HEK293 (cell line): ENCODE data around the gene TEX9.
"Not testable (repeated sequence)": the region's sequence is repeated elsewhere in the genome, so short reads cannot be mapped to it uniquely, and the experiment has no call there.

ENCODE experiments used
- CTCF ChIA-PET: fragments of 350-600 bp; formaldehyde crosslinking; extraction: SDS; loops from one replicate; lab custom pipeline; 2021; ENCODE audit warnings: antibody characterized with exemption; lab: Yijun Ruan, JAX
- POLR2A ChIA-PET: fragments of 300-600 bp; formaldehyde crosslinking; extraction: SDS; loops from one replicate; lab custom pipeline; 2020; ENCODE audit warnings: antibody characterized with exemption, inconsistent platforms; lab: Yijun Ruan, JAX
- H3K27ac ChIP-seq: fragments of 200-500 bp; sonication (Bioruptor generic); 2 replicates; pipeline ENCODE4 v1.5.1; 2014; ENCODE audit warnings: low read depth, low read length, control low read depth, inconsistent platforms; ENCODE audit errors: extremely low read depth
- H3K36me3 ChIP-seq, 2 experiments: fragments of 200-500 bp in 1 of 2; sonication (Bioruptor generic) in 1 of 2; 1 replicate in 1 of 2; 2 replicates in 1 of 2; pipeline ENCODE4 v1.5.1; 2014 to 2017; ENCODE audit warnings: inconsistent platforms in 2 of 2, low read length in 2 of 2; ENCODE audit not compliant: control insufficient read depth in 2 of 2, insufficient read depth in 1 of 2
- H3K4me1 ChIP-seq: fragments of 200-500 bp; sonication (Bioruptor generic); 2 replicates; pipeline ENCODE4 v1.5.1; 2014; ENCODE audit warnings: mild to moderate bottlenecking, low read length, inconsistent platforms; ENCODE audit not compliant: control insufficient read depth, insufficient read depth
- H3K4me3 ChIP-seq: 2 replicates; pipeline ENCODE4 v1.5.1; 2011; ENCODE audit warnings: low read depth, mild to moderate bottlenecking, control low read depth, low read length, moderate library complexity
- H3K9me3 ChIP-seq: fragments of 200-500 bp; sonication (Bioruptor generic); 2 replicates; pipeline ENCODE4 v1.5.1; 2014; ENCODE audit warnings: low read depth, low read length, inconsistent platforms; ENCODE audit not compliant: control insufficient read depth, insufficient read depth
- BCL11B ChIP-seq: fragments of 450-650 bp; formaldehyde crosslinking; IDR thresholded peaks from 2 replicates; pipeline ENCODE4 v1.5.1; 2016; ENCODE audit warnings: low read depth, missing biosample characterization, missing genetic modification characterization
- BCL6B ChIP-seq: fragments of 450-650 bp; formaldehyde crosslinking; IDR thresholded peaks from 2 replicates; pipeline ENCODE4 v1.5.1; 2017; ENCODE audit warnings: missing biosample characterization, missing genetic modification characterization
- GLI2 ChIP-seq: fragments of 450-650 bp; formaldehyde crosslinking; IDR thresholded peaks from 2 replicates; pipeline ENCODE4; 2017; ENCODE audit warnings: missing biosample characterization, missing genetic modification characterization, low read depth, borderline replicate concordance
- KLF7 ChIP-seq: fragments of 450-650 bp; formaldehyde crosslinking; IDR thresholded peaks from 2 replicates; pipeline ENCODE4 v1.5.1; 2016; ENCODE audit warnings: missing biosample characterization, missing genetic modification characterization, borderline replicate concordance
- REST ChIP-seq: fragments of 450-650 bp; formaldehyde crosslinking; IDR thresholded peaks from 2 replicates; pipeline ENCODE4 v1.5.1; 2016; ENCODE audit warnings: missing biosample characterization, missing genetic modification characterization
- TCF7L2 ChIP-seq: IDR thresholded peaks from 2 replicates; pipeline ENCODE4 v1.6.1; 2011; ENCODE audit warnings: low read depth, mild to moderate bottlenecking, inconsistent platforms, low read length, moderate library complexity, borderline replicate concordance
- TSHZ1 ChIP-seq: fragments of 450-650 bp; formaldehyde crosslinking; IDR thresholded peaks from 2 replicates; pipeline ENCODE4 v1.5.1; 2016; ENCODE audit warnings: missing biosample characterization, missing genetic modification characterization, borderline replicate concordance
- ZBTB26 ChIP-seq: fragments of 450-650 bp; formaldehyde crosslinking; optimal IDR thresholded peaks from 2 replicates; pipeline ENCODE3; 2016; ENCODE audit warnings: missing biosample characterization, mild to moderate bottlenecking, missing genetic modification characterization
- ZFP37 ChIP-seq: fragments of 450-650 bp; formaldehyde crosslinking; IDR thresholded peaks from 2 replicates; pipeline ENCODE4 v1.5.1; 2016; ENCODE audit warnings: missing biosample characterization, missing genetic modification characterization
- ZNF121 ChIP-seq: fragments of 450-650 bp; formaldehyde crosslinking; IDR thresholded peaks from 2 replicates; pipeline ENCODE4 v1.5.1; 2016; ENCODE audit warnings: missing biosample characterization, missing genetic modification characterization
- ZNF132 ChIP-seq: fragments of 450-650 bp; formaldehyde crosslinking; IDR thresholded peaks from 2 replicates; pipeline ENCODE4 v1.5.1; 2017; ENCODE audit warnings: missing biosample characterization, missing genetic modification characterization, borderline replicate concordance
- ZNF174 ChIP-seq: fragments of 450-650 bp; formaldehyde crosslinking; IDR thresholded peaks from 2 replicates; pipeline ENCODE4 v1.5.0; 2017; ENCODE audit warnings: missing biosample characterization, mild to moderate bottlenecking, missing genetic modification characterization
- ZNF184 ChIP-seq: fragments of 450-650 bp; IDR thresholded peaks from 2 replicates; pipeline ENCODE4 v1.5.1; 2018; ENCODE audit warnings: missing biosample characterization, mild to moderate bottlenecking, missing genetic modification characterization
- ZNF2 ChIP-seq: fragments of 450-650 bp; formaldehyde crosslinking; IDR thresholded peaks from 2 replicates; pipeline ENCODE4 v1.5.1; 2016; ENCODE audit warnings: missing biosample characterization, missing genetic modification characterization
- ZNF221 ChIP-seq: fragments of 450-650 bp; formaldehyde crosslinking; IDR thresholded peaks from 2 replicates; pipeline ENCODE4 v1.5.1; 2017; ENCODE audit warnings: missing biosample characterization, missing genetic modification characterization, borderline replicate concordance
- ZNF324 ChIP-seq: fragments of 450-650 bp; formaldehyde crosslinking; IDR thresholded peaks from 2 replicates; pipeline ENCODE4 v1.5.1; 2016; ENCODE audit warnings: missing biosample characterization, missing genetic modification characterization
- ZNF335 ChIP-seq: fragments of 450-650 bp; formaldehyde crosslinking; conservative IDR thresholded peaks from 2 replicates; pipeline ENCODE4 v1.5.1; 2016; ENCODE audit warnings: missing biosample characterization, missing genetic modification characterization
- ZNF354C ChIP-seq: fragments of 450-650 bp; formaldehyde crosslinking; IDR thresholded peaks from 2 replicates; pipeline ENCODE4 v1.5.1; 2016; ENCODE audit warnings: missing biosample characterization, missing genetic modification characterization, low read depth, borderline replicate concordance
- ZNF394 ChIP-seq: fragments of 450-650 bp; formaldehyde crosslinking; IDR thresholded peaks from 2 replicates; pipeline ENCODE4 v1.5.1; 2016; ENCODE audit warnings: missing biosample characterization, missing genetic modification characterization, mild to moderate bottlenecking, moderate library complexity, borderline replicate concordance
- ZNF521 ChIP-seq: fragments of 450-650 bp; formaldehyde crosslinking; IDR thresholded peaks from 2 replicates; pipeline ENCODE4 v1.5.1; 2017; ENCODE audit warnings: missing biosample characterization, mild to moderate bottlenecking, missing genetic modification characterization
- ZNF670 ChIP-seq: fragments of 450-650 bp; formaldehyde crosslinking; IDR thresholded peaks from 2 replicates; pipeline ENCODE4 v1.5.1; 2016; ENCODE audit warnings: missing biosample characterization, missing genetic modification characterization, low read depth
- ZNF747 ChIP-seq: fragments of 450-650 bp; formaldehyde crosslinking; IDR thresholded peaks from 2 replicates; pipeline ENCODE4 v1.5.1; 2016; ENCODE audit warnings: missing biosample characterization, missing genetic modification characterization
- ZNF777 ChIP-seq: fragments of 450-650 bp; formaldehyde crosslinking; IDR thresholded peaks from 2 replicates; pipeline ENCODE4 v1.5.1; 2017; ENCODE audit warnings: missing biosample characterization, missing genetic modification characterization, borderline replicate concordance
- ZNF830 ChIP-seq: fragments of 450-650 bp; IDR thresholded peaks from 2 replicates; pipeline ENCODE4 v1.5.0; 2018; ENCODE audit warnings: missing biosample characterization, missing genetic modification characterization, low read depth, mild to moderate bottlenecking, moderate library complexity

The TEX9 gene

GRCh38 chr15:56393277-56393676 is 28.1 kb downstream of the TEX9 start:
- CTCF ChIA-PET = no interaction called here
- Histone ChIP-seq H3K4me1 (no peaks in the 10 kb centered on the region), H3K4me3 (no peak overlapping the region), H3K9me3 (no peaks in the 10 kb centered on the region), H3K27ac (no peak overlapping the region), H3K36me3 (no peaks in the 10 kb centered on the region)
- TF ChIP-seq ZNF132 (tag by site-specific recombination) (no peak), ZNF2 (no peak), ZNF221 (tag by site-specific recombination) (no peak), ZNF324 (tag by site-specific recombination) (no peak), ZBTB26 (tag by site-specific recombination) (no peak), GLI2 (no peak), ZNF174 (tag by site-specific recombination) (no peak), REST (tag by site-specific recombination) (no peak), ZNF335 (tag by site-specific recombination) (no peak), TSHZ1 (tag by site-specific recombination) (no peak), ZNF121 (tag by site-specific recombination) (no peak), ZNF777 (tag by site-specific recombination) (no peak), ZNF354C (no peak), ZNF830 (tag by site-specific recombination) (no peak), ZFP37 (tag by site-specific recombination) (no peak), ZNF747 (no peak), TCF7L2 (no peak), ZNF184 (tag by site-specific recombination) (no peak), ZNF670 (no peak), BCL11B (no peak)
- POLR2A ChIA-PET = no interaction called here

- Histone ChIP-seq H3K36me3 (no peaks in the 10 kb centered on the region), H3K4me1 (no peaks in the 10 kb centered on the region), H3K27ac (no peak overlapping the region), H3K4me3 (no peak overlapping the region), H3K9me3 (no peaks in the 10 kb centered on the region)
- POLR2A ChIA-PET = no interaction called here
- no peak for TF ChIP-seq ZNF521 (tag by site-specific recombination)
- no peak for TF ChIP-seq KLF7 (tag by site-specific recombination)
- no peak for TF ChIP-seq BCL6B (tag by site-specific recombination)
- TF ChIP-seq ZNF394 = no peak
- CTCF ChIA-PET = interaction anchor here (0.6 kb wide), 1 partner anchor 47 kb away, joined by 5 read pairs; no protein-coding TSS in a partner anchor
Observed at GRCh38 chr15:56394909-56395308, 29.7 kb downstream of the TEX9 start.

GRCh38 chr15:56397325-56397724 is 32.1 kb downstream of the TEX9 start:
- POLR2A ChIA-PET, H3K36me3 ChIP-seq, H3K27ac ChIP-seq, H3K4me3 ChIP-seq, H3K9me3 ChIP-seq, H3K4me1 ChIP-seq, CTCF ChIA-PET: not testable (repeated sequence)
